NCI-H526 treated with DMSO at 0.1 percent for 48 hours (cell line): ENCODE measurements around the gene GANAB.
A peak's percentile ranks its signal among the peaks of the same experiment; 100 is the strongest.
"Not testable (repeated sequence)": the region's sequence is repeated elsewhere in the genome, so short reads cannot be mapped to it uniquely, and the experiment has no call there.

Source experiments
- DNase-seq: peaks from one replicate; lab custom pipeline; 2025; lab: John Stamatoyannopoulos, UW

The GANAB gene

DNA sequence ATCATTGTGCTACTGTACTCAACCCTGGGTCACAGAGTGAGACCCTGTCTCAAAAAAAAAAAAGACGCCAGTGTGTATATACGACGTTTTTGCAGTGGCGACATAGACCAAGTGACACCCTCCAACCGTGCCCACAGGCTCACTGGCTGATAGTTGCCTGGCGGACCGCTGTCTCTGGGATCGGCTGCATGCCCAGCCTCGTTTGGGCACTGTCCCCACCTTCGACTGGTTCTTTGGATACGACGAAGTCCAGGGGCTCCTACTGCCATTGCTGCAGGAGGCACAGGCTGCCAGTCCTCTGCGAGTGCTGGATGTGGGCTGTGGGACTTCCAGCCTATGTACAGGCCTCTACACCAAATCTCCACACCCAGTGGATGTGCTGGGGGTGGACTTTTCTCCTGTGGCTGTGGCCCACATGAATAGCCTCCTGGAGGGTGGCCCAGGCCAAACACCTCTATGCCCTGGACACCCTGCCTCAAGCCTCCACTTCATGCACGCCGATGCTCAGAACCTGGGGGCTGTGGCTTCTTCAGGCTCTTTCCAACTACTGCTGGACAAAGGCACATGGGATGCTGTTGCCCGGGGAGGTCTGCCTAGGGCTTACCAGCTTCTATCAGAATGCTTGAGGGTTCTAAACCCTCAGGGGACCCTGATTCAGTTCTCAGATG lies 20.0 kb upstream of the GANAB start:
- no peak for DNase-seq

DNA sequence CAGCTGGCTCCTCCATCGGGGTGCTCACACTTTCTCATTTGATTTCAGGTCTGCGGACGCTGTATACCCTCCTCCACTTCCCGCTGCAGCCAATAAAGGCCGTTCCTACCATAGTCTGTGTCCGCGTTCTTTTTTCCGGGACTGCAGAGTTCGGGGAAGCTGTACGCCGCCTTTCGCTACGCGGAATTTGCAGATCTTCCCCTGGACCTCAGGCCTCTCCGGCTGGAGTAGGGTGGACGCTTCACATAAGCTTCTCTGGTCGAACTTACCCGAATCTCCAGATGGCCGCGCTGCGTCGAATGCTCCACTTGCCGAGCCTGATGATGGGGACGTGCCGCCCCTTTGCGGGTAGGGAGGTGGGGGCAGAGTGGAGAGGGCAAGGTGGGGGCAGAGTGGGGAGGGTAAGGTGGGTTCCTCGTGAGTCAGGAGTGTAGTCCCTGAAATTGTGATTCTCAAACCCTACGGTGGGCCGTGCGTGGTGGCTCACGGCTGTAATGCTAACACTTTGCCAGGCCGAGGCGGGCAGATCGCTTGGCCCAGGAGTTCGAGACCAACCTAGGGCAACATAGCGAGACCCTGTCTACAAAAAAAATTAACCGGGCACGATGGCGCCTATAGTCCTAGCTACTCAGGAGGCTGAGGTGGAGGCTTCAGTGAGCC lies 19.3 kb upstream of the GANAB start:
- no peak for DNase-seq

GRCh38 chr11:62665075-62665598 lies 18.7 kb upstream of the GANAB start, which contains the start of the genes C11orf98 and CSKMT:
TSS of gene C11orf98 (minus strand) at chr11:62665210. CDS start at chr11:62665169, 41 bp downstream.
TSS of gene CSKMT (plus strand) at chr11:62665312. CDS start at chr11:62665880, 568 bp downstream.
- peak; percentile 95 for DNase-seq

DNA sequence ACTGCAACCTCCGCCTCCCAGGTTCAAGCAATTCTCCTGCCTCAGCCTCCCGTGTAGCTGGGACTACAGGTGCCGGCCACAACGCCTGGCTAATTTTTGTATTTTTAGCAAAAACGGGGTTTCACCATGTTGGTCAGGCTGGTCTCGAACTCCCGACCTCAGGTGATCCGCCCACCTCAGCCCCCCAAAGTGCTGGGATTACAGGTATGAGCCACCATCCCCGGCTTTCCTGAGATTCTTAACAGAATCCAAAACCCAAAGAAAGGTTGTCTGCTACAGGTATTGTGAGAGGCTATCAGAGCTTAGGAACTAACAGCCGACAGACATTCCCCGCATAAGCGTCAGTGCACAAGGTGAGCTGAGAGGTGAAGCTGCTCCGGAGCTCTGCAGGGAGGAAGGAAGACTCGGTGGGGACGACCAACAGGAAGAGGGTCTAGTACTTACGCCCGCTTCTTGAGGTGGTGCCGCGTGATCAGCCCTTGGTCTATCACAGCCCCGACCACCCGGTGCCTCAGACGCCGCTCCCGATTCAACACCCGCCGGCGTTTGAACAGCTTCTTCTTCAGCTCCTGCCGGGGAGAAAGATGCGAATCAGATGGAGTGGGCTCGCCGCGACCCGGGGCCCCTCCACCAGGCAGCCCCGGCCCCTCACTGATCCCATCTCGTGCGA lies 18.1 kb upstream of the GANAB start:
- peak; percentile 79 for DNase-seq

- DNase-seq, result no peak
Observed at GRCh38 chr11:62656796-62657429, 10.5 kb upstream of the GANAB start.

DNA sequence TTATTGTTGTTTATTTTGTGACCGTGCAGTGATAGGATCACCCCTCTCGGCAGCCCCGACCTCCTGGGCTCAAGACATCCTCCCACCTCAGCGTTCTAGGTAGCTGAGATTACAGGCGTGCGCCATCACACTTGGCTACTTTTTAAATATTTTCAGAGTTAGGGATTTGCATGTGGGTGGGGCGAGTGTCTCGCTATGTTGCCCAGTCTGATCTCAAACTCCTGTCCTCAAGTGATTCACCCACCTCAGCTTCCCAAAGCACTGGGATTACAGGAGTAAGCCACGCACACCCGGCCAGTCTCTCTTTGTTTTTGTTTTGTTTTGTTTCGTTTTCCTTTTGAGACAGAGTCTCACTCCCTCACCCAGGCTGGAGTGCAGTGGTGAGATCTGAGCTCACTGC lies 7.9 kb upstream of the GANAB start:
- no peak for DNase-seq

GRCh38 chr11:62652161-62653006 lies 6.0 kb upstream of the GANAB start:
- no peak for DNase-seq

GRCh38 chr11:62650283-62650682 lies 3.9 kb upstream of the GANAB start:
- not testable (repeated sequence) for DNase-seq

- no peak for DNase-seq
Observed at GRCh38 chr11:62649486-62649885, 3.1 kb upstream of the GANAB start.

GRCh38 chr11:62648967-62649364 lies 2.6 kb upstream of the GANAB start:
- DNase-seq, result no peak

DNA sequence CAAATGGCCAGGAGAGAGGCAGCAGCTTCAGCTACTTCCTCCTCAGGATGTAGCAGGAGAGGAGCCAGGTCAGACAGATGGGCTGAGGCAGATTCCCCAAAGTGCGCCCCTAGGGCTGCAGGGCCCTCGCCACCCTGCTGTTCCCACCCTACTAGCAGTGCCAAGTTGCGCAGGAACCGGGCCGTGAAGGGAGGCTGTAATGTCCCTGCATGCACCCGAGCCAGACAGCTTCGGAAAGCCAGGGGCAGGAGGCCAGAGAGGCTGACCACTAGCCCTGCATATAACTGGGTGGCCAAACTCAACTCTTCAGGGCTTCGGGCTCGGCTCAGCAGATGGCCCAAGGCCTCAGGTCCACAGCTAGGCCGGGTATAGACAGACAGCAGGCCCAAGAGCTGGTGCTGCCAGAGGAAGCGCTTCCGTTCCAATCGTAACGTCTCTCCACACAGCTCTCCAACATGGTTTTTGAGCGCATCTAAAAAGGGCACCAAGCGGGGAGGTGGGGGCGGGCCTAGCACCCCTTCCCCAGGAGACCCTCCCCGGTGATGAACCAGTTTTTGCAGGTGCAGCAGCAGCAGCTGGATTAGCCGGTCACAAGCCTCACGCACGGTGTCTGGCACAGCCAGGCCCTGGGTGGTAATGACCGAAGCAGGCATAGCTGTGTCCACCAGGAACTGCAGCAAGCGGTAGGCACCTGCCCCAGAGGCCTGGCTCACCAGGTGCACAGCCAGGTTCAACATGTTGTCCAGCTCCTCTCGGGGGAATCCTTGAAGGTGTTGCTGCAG lies 2.0 kb upstream of the GANAB start:
- DNase-seq, result no peak

GRCh38 chr11:62647609-62648005 lies 1.2 kb upstream of the GANAB start:
- no peak for DNase-seq

DNA sequence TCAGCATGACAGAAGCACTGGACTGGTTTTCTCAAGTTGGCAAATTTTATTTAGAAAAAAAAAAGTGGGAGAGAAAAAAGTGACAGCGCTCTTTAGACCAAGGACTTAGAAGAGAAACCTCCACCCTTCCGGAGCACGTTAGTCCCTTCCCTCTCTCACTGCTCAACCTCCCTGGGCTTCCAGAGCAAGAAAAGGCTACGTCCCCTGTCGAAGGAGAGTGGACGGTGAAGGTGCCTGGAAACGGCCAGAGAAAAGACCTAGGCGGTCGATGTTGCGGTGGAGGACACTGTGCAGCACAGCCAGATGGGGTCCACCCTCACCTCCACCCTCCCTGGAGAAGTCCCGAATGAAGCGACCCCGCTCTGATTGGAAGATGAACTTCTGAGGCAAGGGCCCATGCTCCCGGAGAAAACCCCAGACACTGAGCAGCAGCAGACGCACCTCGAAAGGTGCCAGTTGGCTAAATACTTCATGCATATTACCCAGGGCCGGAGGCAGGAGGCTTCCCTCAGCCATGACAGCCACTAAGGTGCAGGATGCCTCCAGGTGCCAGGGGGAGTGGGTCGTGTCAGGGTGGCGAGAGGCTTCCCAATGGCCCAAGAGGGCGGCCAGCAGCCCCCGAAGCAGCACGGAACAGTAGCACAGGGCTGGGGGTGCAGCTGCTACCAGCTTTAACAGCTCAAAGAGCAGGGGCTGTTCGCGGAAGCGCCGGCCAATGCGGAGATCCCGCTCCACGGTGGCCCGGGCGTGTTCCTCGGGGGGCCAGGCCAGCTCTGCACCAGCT lies 604 bp upstream of the GANAB start:
- DNase-seq, result no peak

DNA sequence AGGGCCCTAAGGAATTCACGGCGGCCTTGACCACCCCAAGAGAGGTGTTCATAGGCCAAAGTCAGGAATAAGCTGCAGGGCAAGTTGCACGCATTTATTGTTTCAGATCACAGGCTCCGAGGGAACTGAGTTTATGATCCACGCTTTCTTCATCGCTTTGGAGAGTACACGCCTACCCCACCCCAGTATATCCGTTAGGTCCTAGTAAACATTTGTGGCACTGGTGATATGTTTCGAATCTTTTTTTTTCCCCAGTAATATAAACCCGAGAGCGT lies 805 bp downstream of the GANAB start:
- DNase-seq, result no peak

- DNase-seq, result no peak
Observed at GRCh38 chr11:62644220-62644619, 2.2 kb downstream of the GANAB start.

GRCh38 chr11:62632492-62632891 lies 13.9 kb downstream of the GANAB start:
- DNase-seq, result no peak

DNA sequence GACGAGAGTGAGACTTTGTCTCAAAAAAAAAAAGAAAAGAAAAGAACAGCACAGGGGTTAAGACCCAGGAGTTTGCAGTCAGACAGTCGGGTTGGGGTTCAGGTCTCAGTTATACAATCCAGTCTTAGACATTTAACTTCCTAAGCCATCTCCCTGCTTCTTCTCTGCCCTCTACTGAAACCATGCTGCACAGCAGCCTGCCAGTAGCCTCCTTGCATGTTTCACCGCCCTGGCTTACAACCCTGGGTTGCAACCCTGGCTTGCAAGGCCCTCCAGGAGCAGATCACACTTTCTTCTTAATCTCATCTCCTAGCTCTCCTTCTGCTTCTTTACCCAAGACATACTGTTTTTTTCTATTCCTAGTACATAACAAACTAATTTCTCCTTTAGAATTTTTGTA lies 18.7 kb downstream of the GANAB start:
- DNase-seq, result no peak

DNA sequence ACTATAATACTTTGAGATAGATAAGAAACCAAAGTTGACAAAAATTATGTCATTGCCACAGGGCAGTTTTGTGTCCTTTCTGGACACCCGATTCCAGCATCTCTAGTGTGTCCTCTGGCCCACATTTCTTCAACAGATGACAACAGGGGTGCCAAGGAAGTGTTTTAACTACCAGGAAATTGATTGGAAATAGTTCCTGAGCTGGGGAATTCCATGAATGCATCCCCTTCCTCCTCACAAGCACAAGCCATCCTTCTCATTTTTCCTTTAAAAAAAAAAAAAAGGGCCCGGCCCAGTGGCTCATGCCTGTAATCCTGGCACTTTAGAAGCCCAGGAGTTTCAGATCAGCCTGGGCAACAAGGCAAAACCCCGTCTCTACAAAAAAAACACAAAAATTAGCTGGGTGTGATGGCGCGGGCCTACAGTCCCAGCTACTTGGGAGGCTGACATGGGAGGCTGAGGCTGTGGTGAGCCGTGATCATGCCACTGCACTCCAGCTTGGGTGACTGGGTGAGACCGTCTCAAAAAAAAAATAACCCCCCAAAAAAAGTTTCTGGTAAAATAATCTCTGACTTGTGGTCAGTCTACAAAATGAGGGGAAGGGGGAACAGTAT lies 23.8 kb downstream of the GANAB start:
- no peak for DNase-seq

DNA sequence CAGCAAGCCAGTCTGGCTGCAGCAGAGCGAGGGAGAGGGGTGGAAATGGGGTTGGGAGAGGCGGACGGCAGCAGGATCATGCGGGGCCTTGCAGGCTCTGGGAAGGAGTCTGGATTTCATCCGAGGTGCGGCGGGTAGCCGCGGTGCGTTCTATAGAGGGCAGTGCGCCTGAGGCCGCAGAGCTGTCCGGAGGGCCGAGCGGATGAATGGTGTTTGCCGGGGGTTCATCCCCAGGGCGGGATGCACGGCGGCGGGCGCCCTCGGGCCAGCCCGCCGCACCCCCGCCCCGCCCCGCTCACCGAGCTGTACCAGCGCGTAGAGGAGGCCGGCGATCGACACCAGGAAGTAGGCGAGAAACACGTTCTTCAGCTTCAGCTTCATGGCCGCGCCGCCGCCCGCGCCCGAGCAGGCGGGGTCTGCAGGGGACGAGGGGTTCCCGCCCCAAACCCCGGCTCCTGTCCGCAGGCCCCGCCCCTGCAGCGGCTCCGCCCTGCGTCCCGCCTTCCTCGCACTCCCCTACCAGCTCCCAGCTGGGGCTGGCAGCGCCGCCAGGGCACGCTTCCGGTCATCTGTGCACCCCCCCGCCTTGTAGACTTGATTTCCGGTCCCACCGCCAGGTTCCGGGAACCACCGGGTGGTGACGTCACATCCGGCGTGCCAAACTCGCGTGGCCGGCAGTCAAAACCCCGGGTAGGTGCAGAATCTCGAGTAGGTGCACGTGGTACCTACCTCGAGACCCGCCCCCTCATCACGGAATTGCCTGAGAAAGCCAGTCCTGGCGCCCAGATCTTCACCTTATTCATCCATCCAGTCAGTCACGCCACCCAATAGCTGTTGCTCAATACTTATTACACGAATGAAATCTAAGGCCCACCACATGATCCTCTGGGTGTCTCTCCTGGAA lies 24.6 kb downstream of the GANAB start, which contains the start of gene B3GAT3:
Gene B3GAT3 (minus strand): TSS at position 420 of the 904 bp plus-strand sequence. CDS start 39 bp downstream, at position 381.
- peak; percentile 98 for DNase-seq
